Sigmoid colon (tissue), 4 donors: ENCODE data around the gene CMTM2.

ENCODE experiments used
- EP300 ChIP-seq, 4 donors: sonication (generic); formaldehyde crosslinking; IDR thresholded peaks; one replicate each; pipeline ENCODE4 v1.6.1; 2017; ENCODE audit warnings: antibody characterized with exemption in 4 of 4
- POLR2A ChIP-seq, 2 donors: fragments of 450-650 bp; IDR thresholded peaks; one replicate each; pipeline ENCODE4 v1.6.1; 2016; ENCODE audit warnings: antibody characterized with exemption in 2 of 2, mild to moderate bottlenecking in 2 of 2, moderate library complexity in 2 of 2
- POLR2AphosphoS5 ChIP-seq, 4 donors: sonication (generic); formaldehyde crosslinking; IDR thresholded peaks; one replicate each; pipeline ENCODE4 v1.6.1; 2017; ENCODE audit warnings: antibody characterized with exemption in 4 of 4
- TF ChIP-seq, protein P1 (sequence below), 4 experiments: fragments of 450-650 bp in 3 of 4; fragments of 200-600 bp in 1 of 4; IDR thresholded peaks; one replicate each; pipeline ENCODE4 v1.5.1; 2016 to 2019; ENCODE audit warnings: antibody characterized with exemption in 4 of 4, mild to moderate bottlenecking in 3 of 4, moderate library complexity in 2 of 4

DNA sequence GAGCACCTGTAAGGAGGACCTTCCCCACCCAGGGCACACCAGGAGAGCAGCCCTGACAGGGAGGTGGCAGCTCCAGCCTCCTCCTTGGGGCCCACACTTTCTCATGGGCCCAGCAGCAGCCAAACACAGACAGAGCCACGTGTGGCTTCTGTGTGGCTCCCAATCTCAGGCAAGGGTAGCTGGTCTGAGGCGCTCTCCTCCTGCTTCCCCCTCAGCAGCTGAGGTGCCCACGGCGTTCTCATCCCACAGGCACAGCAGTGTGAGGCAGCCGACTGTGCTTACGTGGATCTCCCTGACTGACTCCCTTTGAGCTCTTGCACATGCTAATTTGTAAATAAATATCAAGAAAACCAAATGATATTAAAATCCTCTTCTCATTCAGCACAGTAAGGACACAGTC is 56.1 kb downstream of the CMTM2 start:
- TF ChIP-seq, protein P1, sequence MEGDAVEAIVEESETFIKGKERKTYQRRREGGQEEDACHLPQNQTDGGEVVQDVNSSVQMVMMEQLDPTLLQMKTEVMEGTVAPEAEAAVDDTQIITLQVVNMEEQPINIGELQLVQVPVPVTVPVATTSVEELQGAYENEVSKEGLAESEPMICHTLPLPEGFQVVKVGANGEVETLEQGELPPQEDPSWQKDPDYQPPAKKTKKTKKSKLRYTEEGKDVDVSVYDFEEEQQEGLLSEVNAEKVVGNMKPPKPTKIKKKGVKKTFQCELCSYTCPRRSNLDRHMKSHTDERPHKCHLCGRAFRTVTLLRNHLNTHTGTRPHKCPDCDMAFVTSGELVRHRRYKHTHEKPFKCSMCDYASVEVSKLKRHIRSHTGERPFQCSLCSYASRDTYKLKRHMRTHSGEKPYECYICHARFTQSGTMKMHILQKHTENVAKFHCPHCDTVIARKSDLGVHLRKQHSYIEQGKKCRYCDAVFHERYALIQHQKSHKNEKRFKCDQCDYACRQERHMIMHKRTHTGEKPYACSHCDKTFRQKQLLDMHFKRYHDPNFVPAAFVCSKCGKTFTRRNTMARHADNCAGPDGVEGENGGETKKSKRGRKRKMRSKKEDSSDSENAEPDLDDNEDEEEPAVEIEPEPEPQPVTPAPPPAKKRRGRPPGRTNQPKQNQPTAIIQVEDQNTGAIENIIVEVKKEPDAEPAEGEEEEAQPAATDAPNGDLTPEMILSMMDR (IDR thresholded peaks at IDR 0.05): no peak
- TF ChIP-seq POLR2A (IDR thresholded peaks at IDR 0.05): no peak
- TF ChIP-seq POLR2AphosphoS5 (IDR thresholded peaks at IDR 0.05): no peak
- no peak for TF ChIP-seq EP300 (IDR thresholded peaks at IDR 0.05)
